Upper lobe of left lung (tissue), 6 donors: ENCODE measurements around the gene STK10. TPM values are rescaled to one million over a fixed set of nuclear protein-coding genes. Genes with fewer than 3 reads are reported as not detected.

Experiments used
- ATAC-seq, 2 donors: fragments of 200-7000 bp; cut with Tn5 transposase; one replicate each; pipeline ENCODE4 v1.9.1; 2022; ENCODE audit warnings: mild to moderate bottlenecking in 2 of 2, moderate library complexity in 2 of 2; ENCODE audit not compliant: low FRiP score in 2 of 2
- DNase-seq, 2 donors: peaks; one replicate each; pipeline ENCODE4 v3.0.0-alpha.2; 2019 to 2020
- H3K27ac ChIP-seq, 4 donors: fragments of 200-600 bp; sonication (generic); one replicate each; pipeline ENCODE4 v1.5.1; 2016 to 2019
- H3K27me3 ChIP-seq, 4 donors: fragments of 200-600 bp; sonication (generic); one replicate each; pipeline ENCODE4 v1.5.1; 2017 to 2019
- H3K36me3 ChIP-seq, 4 donors: fragments of 200-600 bp; sonication (generic); one replicate each; pipeline ENCODE4 v1.5.1; 2016 to 2019
- H3K4me1 ChIP-seq, 4 donors: fragments of 200-600 bp; sonication (generic); one replicate each; pipeline ENCODE4 v1.5.1; 2018 to 2019
- H3K4me3 ChIP-seq, 4 donors: fragments of 200-600 bp; sonication (generic); one replicate each; pipeline ENCODE4 v1.5.1; 2017 to 2019; ENCODE audit warnings: mild to moderate bottlenecking in 2 of 4, moderate library complexity in 1 of 4
- H3K9me3 ChIP-seq, 4 donors: fragments of 200-600 bp; sonication (generic); one replicate each; pipeline ENCODE4 v1.5.1; 2018 to 2019
- CTCF ChIP-seq, 6 experiments: fragments of 450-650 bp in 4 of 6; fragments of 200-600 bp in 2 of 6; sonication (generic) in 2 of 6; IDR thresholded peaks; one replicate each; pipeline ENCODE4 v1.5.1; 2016 to 2019; ENCODE audit warnings: antibody characterized with exemption in 6 of 6
- EP300 ChIP-seq, 4 donors: sonication (generic); formaldehyde crosslinking; IDR thresholded peaks; one replicate each; pipeline ENCODE4 v1.5.1; 2017; ENCODE audit warnings: antibody characterized with exemption in 4 of 4, control low read depth in 2 of 4
- POLR2A ChIP-seq, 4 donors: fragments of 450-650 bp; IDR thresholded peaks; one replicate each; pipeline ENCODE4 v1.5.1; 2016 to 2017; ENCODE audit warnings: antibody characterized with exemption in 4 of 4, mild to moderate bottlenecking in 2 of 4
- POLR2AphosphoS5 ChIP-seq, 2 donors: sonication (generic); formaldehyde crosslinking; IDR thresholded peaks; one replicate each; pipeline ENCODE4 v1.5.1; 2017; ENCODE audit warnings: antibody characterized with exemption in 2 of 2
- WGBS, 2 donors: methylation state at CpG; one replicate each; pipeline ENCODE4 v1.1.5; 2017 to 2018; 5-methylcytosine and 5-hydroxymethylcytosine counted together
- total RNA-seq, 6 donors: library from RNA; depleted of rRNA in 4 of 6; stranded (reverse); fragments of >200 nt in 4 of 6; gene quantifications; one replicate each; pipeline versions ENCODE4 v1.1.0 to v1.2.1, GENCODE V29; 2016 to 2021
- donor health status: DM: no; HTN: no; CAD: no; lungs with moderate emphysema.
- donor health status: DM: no; HTN: yes; CAD: no; lungs with severe emphysema.

STK10 gene
- total RNA-seq, 6 donors from 2014 or later: 50.6 to 170 (median 60.5) TPM

GRCh38 chr5:172102913-172103626, 85.0 kb downstream of the STK10 start:
- Histone ChIP-seq H3K4me3 (no peak overlapping the region), H3K27ac (peak overlapping the region; percentile 45 to 60 (median 53)), H3K4me1 (peaks cover 23 to 39% (median 29%) of the 10 kb centered on the region in 4 donors), H3K27me3 (no peaks in the 10 kb centered on the region), H3K9me3 (no peaks in the 10 kb centered on the region), H3K36me3 (peaks cover 0 to 53% (median 31%) of the 10 kb centered on the region in 4 donors)
- TF ChIP-seq POLR2AphosphoS5 (IDR thresholded peaks at IDR 0.05): peak; percentile 7 to 33
- no peak for TF ChIP-seq POLR2A (IDR thresholded peaks at IDR 0.05)
- no peak for TF ChIP-seq CTCF (IDR thresholded peaks at IDR 0.05)
- WGBS, 2 donors: 41 to 53% methylated on average over 20 to 21 of the region's 21 CpGs
- ATAC-seq: peak; percentile 59 to 83
- DNase-seq: no peak

GRCh38 chr5:172102218-172102870, 85.7 kb downstream of the STK10 start:
- TF ChIP-seq CTCF (IDR thresholded peaks at IDR 0.05): no peak

GRCh38 chr5:172101547-172102217, 86.3 kb downstream of the STK10 start:
- no peaks in the 10 kb centered on the region for H3K9me3 ChIP-seq
- DNase-seq (no peak), ATAC-seq (no peak)
- H3K36me3 ChIP-seq: peaks cover 0 to 54% (median 31%) of the 10 kb centered on the region in 4 donors
- peaks cover 9 to 25% (median 16%) of the 10 kb centered on the region in 4 donors for H3K4me1 ChIP-seq
- H3K27me3 ChIP-seq: no peaks in the 10 kb centered on the region
- no peak overlapping the region for H3K4me3 ChIP-seq
- peak overlapping the region in 1 of 4 donors; percentile 60 for H3K27ac ChIP-seq
- 91 to 92% methylated on average over 14 of the region's 14 CpGs for WGBS, 2 donors
- TF ChIP-seq POLR2A (IDR thresholded peaks at IDR 0.05): no peak
- TF ChIP-seq CTCF (IDR thresholded peaks at IDR 0.05): no peak
- TF ChIP-seq EP300 (IDR thresholded peaks at IDR 0.05): no peak
- no peak for TF ChIP-seq POLR2AphosphoS5 (IDR thresholded peaks at IDR 0.05)

More at GRCh38 chr5:172102218-172102870, 85.7 kb downstream of the STK10 start:
- ATAC-seq (no peak), DNase-seq (no peak)
- Histone ChIP-seq H3K27ac (peak overlapping the region in 2 of 4 donors; percentile 37 to 60), H3K4me1 (peaks cover 16 to 32% (median 22%) of the 10 kb centered on the region in 4 donors), H3K4me3 (no peak overlapping the region), H3K36me3 (peaks cover 0 to 54% (median 31%) of the 10 kb centered on the region in 4 donors), H3K27me3 (no peaks in the 10 kb centered on the region), H3K9me3 (no peaks in the 10 kb centered on the region)
- WGBS, 2 donors: 93 to 94% methylated on average over 22 of the region's 22 CpGs

- no peak for DNase-seq
- no peak overlapping the region for H3K27ac ChIP-seq
These were observed 89.1 kb downstream of the STK10 start for GRCh38 chr5:172098883-172099282.

More at GRCh38 chr5:172098883-172099282, 89.1 kb downstream of the STK10 start:
- Histone ChIP-seq H3K36me3 (peaks cover 0 to 51% (median 28%) of the 10 kb centered on the region in 4 donors), H3K4me1 (peaks cover 3 to 20% (median 14%) of the 10 kb centered on the region in 4 donors), H3K27me3 (no peaks in the 10 kb centered on the region), H3K9me3 (no peaks in the 10 kb centered on the region), H3K4me3 (no peak overlapping the region)
- TF ChIP-seq POLR2AphosphoS5 (IDR thresholded peaks at IDR 0.05) (no peak), POLR2A (IDR thresholded peaks at IDR 0.05) (no peak), EP300 (IDR thresholded peaks at IDR 0.05) (no peak), CTCF (IDR thresholded peaks at IDR 0.05) (no peak)
- WGBS, 2 donors: 94 to 98% methylated on average over 4 of the region's 4 CpGs
- ATAC-seq: no peak
